Activated CD4-positive, alpha-beta memory T cell treated with anti-CD3 and anti-CD28 coated beads for 36 hours (primary cell): ENCODE data around the gene ARSD. TPM values are rescaled to one million over a fixed set of nuclear protein-coding genes. Genes with fewer than 3 reads are reported as not detected.
"Not testable (repeated sequence)": the region's sequence is repeated elsewhere in the genome, so short reads cannot be mapped to it uniquely, and the experiment has no call there.

Experiments used
- CTCF ChIA-PET: fragments of 350-600 bp; sonication (Branson Sonifier 250); formaldehyde crosslinking; loops from one replicate; lab custom pipeline; 2021; ENCODE audit warnings: antibody characterized with exemption, inconsistent platforms; lab: Charles Lee
- POLR2A ChIA-PET: fragments of 350-600 bp; sonication (Branson Sonifier 250); formaldehyde crosslinking; loops from one replicate; lab custom pipeline; 2021; ENCODE audit warnings: antibody characterized with exemption; lab: Charles Lee
- DNase-seq: peaks from one replicate; pipeline ENCODE4 v3.0.0-alpha.2; 2020
- H3K27ac Mint-ChIP-seq: one replicate; pipeline ENCODE4 v1.8.0; 2021; ENCODE audit warnings: mixed read lengths
- H3K27me3 Mint-ChIP-seq: one replicate; pipeline ENCODE4 v1.8.0; 2021; ENCODE audit warnings: mixed read lengths
- H3K36me3 Mint-ChIP-seq: one replicate; pipeline ENCODE4 v1.8.0; 2021; ENCODE audit warnings: mixed read lengths
- H3K4me1 Mint-ChIP-seq: one replicate; pipeline ENCODE4 v1.8.0; 2021; ENCODE audit warnings: low read depth, mixed read lengths
- H3K4me3 Mint-ChIP-seq: one replicate; pipeline ENCODE4 v1.8.0; 2021; ENCODE audit warnings: mild to moderate bottlenecking, mixed read lengths
- H3K9me3 Mint-ChIP-seq: one replicate; pipeline ENCODE4 v1.8.0; 2021; ENCODE audit warnings: mixed read lengths
- intact Hi-C: fragments of 100-400 bp; cut with micrococcal nuclease; formaldehyde crosslinking; loops from one replicate; pipeline ENCODE4 v1.15.1; 2023
- total RNA-seq, 2 experiments: library from RNA; stranded (reverse); gene quantifications; one replicate each; pipeline ENCODE4 v1.2.3, GENCODE V29; 2021

The ARSD gene
- total RNA-seq, 2 experiments from 2014 or later = 1.0 to 1.5 TPM

DNA sequence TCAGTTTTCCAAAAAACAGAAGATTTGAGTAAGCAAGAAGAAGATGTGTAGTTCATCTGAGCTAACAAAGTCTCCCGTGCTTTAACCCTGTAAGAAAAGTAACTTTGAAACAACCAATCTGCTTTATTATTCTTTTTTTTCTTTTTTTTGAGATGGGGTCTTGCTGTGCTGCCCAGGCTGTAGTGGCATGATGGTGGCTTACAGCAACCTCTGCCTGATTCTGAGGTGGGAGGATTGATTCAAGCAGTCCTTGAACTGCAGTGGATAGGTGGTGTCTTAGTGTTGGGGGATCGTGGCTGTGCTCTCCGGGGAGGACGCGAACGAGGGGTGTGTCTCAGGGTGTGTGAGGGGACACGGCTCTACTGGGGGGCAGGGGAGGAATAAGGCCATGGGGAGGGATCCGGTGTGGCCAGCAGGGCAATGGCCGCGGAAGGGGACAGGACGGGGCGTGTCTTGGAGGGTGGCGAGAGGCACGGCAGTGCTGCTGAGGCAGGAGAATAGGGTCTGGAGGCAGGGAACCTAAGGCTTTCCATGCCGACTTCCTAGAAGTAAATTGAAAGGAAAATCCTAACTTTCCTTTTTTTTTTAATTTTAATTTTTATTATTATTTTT, 2.4 kb downstream of the ARSD start:
- intact Hi-C loops = no loop called here
- Mint-ChIP-seq H3K4me1 (no peaks in the 10 kb centered on the region), H3K27ac (no peak overlapping the region), H3K4me3 (no peak overlapping the region), H3K27me3 (peaks cover 5% of the 10 kb centered on the region), H3K36me3 (no peaks in the 10 kb centered on the region), H3K9me3 (no peaks in the 10 kb centered on the region)
- POLR2A ChIA-PET = no interaction called here
- CTCF ChIA-PET = no interaction called here
- DNase-seq = no peak

DNA sequence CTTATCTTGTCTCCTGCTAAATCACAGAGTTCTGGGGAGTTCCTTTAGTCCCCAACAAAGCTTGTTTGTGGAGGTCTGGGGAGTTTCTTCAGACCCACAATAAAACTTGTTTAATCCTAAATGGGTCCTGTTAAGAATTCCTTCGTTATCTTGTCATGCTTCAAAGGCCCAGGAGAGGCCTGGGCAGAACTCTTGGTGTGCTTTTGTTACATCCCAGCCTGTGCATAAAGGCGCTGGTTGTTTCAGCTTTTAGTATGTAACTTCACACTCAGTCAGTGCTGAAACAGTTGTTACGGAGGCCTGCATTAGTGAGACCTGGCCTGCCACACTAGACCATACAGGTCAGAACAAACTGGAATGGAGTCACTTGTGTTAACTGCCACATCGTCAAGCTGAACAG, 2.9 kb downstream of the ARSD start:
- CTCF ChIA-PET, intact Hi-C loops, H3K9me3 Mint-ChIP-seq, DNase-seq, H3K27ac Mint-ChIP-seq, H3K4me3 Mint-ChIP-seq, POLR2A ChIA-PET, H3K4me1 Mint-ChIP-seq, H3K27me3 Mint-ChIP-seq, H3K36me3 Mint-ChIP-seq: not testable (repeated sequence)

- H3K36me3 Mint-ChIP-seq = no peaks in the 10 kb centered on the region
- H3K27me3 Mint-ChIP-seq = no peaks in the 10 kb centered on the region
- intact Hi-C loops = no loop called here
- CTCF ChIA-PET = no interaction called here
- POLR2A ChIA-PET = no interaction called here
- no peaks in the 10 kb centered on the region for H3K4me1 Mint-ChIP-seq
- H3K27ac Mint-ChIP-seq = no peak overlapping the region
- no peaks in the 10 kb centered on the region for H3K9me3 Mint-ChIP-seq
- DNase-seq = no peak
- no peak overlapping the region for H3K4me3 Mint-ChIP-seq
These were observed 5.0 kb downstream of the ARSD start for GRCh38 chrX:2924151-2924550.

DNA sequence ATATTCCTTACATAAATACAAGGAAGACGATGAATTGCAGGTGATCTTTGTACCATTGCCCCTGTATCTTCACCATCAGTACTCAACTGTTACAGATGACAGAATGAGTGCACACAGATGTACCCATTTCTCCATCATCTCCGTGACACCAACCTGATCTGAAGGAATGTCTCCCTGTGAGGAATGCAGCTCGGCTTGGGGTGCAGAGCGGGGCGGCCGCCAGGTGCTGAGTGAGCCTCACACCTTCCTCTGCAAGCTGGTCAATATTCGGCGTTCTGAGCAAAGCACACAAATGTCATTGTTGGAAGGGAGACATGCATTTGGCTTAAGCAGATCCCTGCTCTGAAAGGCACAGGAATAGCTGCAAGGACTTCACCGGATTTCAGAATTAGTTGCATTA, 7.4 kb downstream of the ARSD start:
- no peaks in the 10 kb centered on the region for H3K9me3 Mint-ChIP-seq
- no peaks in the 10 kb centered on the region for H3K4me1 Mint-ChIP-seq
- CTCF ChIA-PET = interaction anchor here (0.6 kb wide), 1 partner anchor 18 kb away, joined by 3 read pairs; no protein-coding TSS in a partner anchor
- no peaks in the 10 kb centered on the region for H3K36me3 Mint-ChIP-seq
- no peaks in the 10 kb centered on the region for H3K27me3 Mint-ChIP-seq
- intact Hi-C loops = no loop called here
- H3K4me3 Mint-ChIP-seq = no peak overlapping the region
- DNase-seq = no peak
- POLR2A ChIA-PET = no interaction called here
- H3K27ac Mint-ChIP-seq = no peak overlapping the region

GRCh38 chrX:2921193-2921592, 7.9 kb downstream of the ARSD start:
- no peak overlapping the region for H3K4me3 Mint-ChIP-seq
- CTCF ChIA-PET = no interaction called here
- no peaks in the 10 kb centered on the region for H3K9me3 Mint-ChIP-seq
- no peaks in the 10 kb centered on the region for H3K27me3 Mint-ChIP-seq
- intact Hi-C loops = no loop called here
- no peaks in the 10 kb centered on the region for H3K36me3 Mint-ChIP-seq
- H3K4me1 Mint-ChIP-seq = no peaks in the 10 kb centered on the region
- POLR2A ChIA-PET = no interaction called here
- no peak overlapping the region for H3K27ac Mint-ChIP-seq
- no peak for DNase-seq

GRCh38 chrX:2917767-2918166, 11.4 kb downstream of the ARSD start:
- intact Hi-C loops = no loop called here
- Mint-ChIP-seq H3K9me3 (no peaks in the 10 kb centered on the region), H3K4me3 (no peak overlapping the region), H3K27me3 (no peaks in the 10 kb centered on the region), H3K4me1 (no peaks in the 10 kb centered on the region), H3K36me3 (no peaks in the 10 kb centered on the region), H3K27ac (no peak overlapping the region)
- ChIA-PET CTCF (no interaction called here), POLR2A (no interaction called here)
- no peak for DNase-seq

DNA sequence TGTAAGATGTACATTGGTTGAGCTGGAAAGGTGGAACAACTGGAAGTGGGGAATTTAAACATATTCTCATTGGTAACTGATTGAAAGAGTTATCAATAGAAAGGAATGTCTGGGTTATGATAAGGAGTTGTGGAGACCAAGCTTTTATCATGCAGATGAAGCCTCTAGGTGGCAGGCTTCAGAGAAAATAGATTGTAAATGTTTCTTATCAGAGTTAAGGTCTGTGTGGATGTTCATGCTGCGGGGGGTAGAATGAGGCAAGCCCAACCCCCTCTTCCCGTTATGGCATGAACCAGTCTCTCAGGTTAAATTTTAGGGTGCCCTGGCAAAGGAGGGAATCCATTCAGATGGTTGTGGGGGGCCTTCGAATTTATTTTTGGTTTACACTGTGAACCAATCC, 16.0 kb downstream of the ARSD start:
- intact Hi-C loops = no loop called here
- ChIA-PET CTCF (no interaction called here), POLR2A (no interaction called here)
- Mint-ChIP-seq H3K27me3 (no peaks in the 10 kb centered on the region), H3K4me1 (no peaks in the 10 kb centered on the region), H3K4me3 (no peak overlapping the region), H3K9me3 (no peaks in the 10 kb centered on the region), H3K27ac (no peak overlapping the region), H3K36me3 (no peaks in the 10 kb centered on the region)
- no peak for DNase-seq

DNA sequence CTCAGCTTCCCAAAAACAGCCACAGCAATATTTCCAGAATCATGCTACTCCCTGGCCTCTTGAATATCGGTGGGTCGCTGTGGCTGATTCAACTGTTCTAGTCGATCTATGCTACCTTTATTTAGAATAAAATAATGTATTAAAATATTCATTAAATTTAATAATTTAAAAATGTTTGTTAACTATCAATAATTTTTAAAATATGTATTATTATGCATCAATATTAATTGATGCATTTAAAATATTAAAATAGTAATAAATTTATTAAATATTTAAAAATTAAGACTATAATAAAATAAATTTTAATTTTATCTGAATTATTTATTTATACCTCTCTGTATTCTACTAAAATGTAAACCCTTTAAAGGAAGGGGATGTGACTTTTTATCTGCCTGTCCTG, 19.0 kb downstream of the ARSD start:
- Mint-ChIP-seq H3K27me3 (no peaks in the 10 kb centered on the region), H3K36me3 (no peaks in the 10 kb centered on the region), H3K27ac (no peak overlapping the region), H3K9me3 (peaks cover under 1% of the 10 kb centered on the region), H3K4me1 (no peaks in the 10 kb centered on the region), H3K4me3 (no peak overlapping the region)
- no peak for DNase-seq
- POLR2A ChIA-PET = no interaction called here
- CTCF ChIA-PET = no interaction called here
- intact Hi-C loops = no loop called here

GRCh38 chrX:2908125-2908685, 20.9 kb downstream of the ARSD start:
- POLR2A ChIA-PET = no interaction called here
- Mint-ChIP-seq H3K36me3 (no peaks in the 10 kb centered on the region), H3K4me1 (no peaks in the 10 kb centered on the region)

GRCh38 chrX:2907295-2907694, 21.8 kb downstream of the ARSD start:
- CTCF ChIA-PET = no interaction called here
- Mint-ChIP-seq H3K4me1 (no peaks in the 10 kb centered on the region), H3K27me3 (no peaks in the 10 kb centered on the region), H3K9me3 (peaks cover 16% of the 10 kb centered on the region), H3K4me3 (no peak overlapping the region), H3K27ac (no peak overlapping the region), H3K36me3 (no peaks in the 10 kb centered on the region)
- no peak for DNase-seq
- intact Hi-C loops = no loop called here
- POLR2A ChIA-PET = no interaction called here

More at GRCh38 chrX:2908125-2908685, 20.9 kb downstream of the ARSD start:
- intact Hi-C loops = no loop called here
- H3K27me3 Mint-ChIP-seq = no peaks in the 10 kb centered on the region
- no peak overlapping the region for H3K4me3 Mint-ChIP-seq
- H3K27ac Mint-ChIP-seq = no peak overlapping the region
- CTCF ChIA-PET = no interaction called here
- DNase-seq = no peak
- peaks cover 9% of the 10 kb centered on the region for H3K9me3 Mint-ChIP-seq

GRCh38 chrX:2903366-2903765, 25.8 kb downstream of the ARSD start:
- peaks cover 2% of the 10 kb centered on the region for H3K27me3 Mint-ChIP-seq
- H3K4me3 Mint-ChIP-seq = no peak overlapping the region
- peaks cover 3% of the 10 kb centered on the region for H3K4me1 Mint-ChIP-seq
- ChIA-PET CTCF (interaction anchor here (0.7 kb wide), 1 partner anchor 19 kb away, joined by 3 read pairs; no protein-coding TSS in a partner anchor), POLR2A (no interaction called here)
- H3K9me3 Mint-ChIP-seq = peaks cover 16% of the 10 kb centered on the region
- DNase-seq = no peak
- intact Hi-C loops = no loop called here
- H3K36me3 Mint-ChIP-seq = no peaks in the 10 kb centered on the region
- H3K27ac Mint-ChIP-seq = no peak overlapping the region

GRCh38 chrX:2902841-2903240, 26.3 kb downstream of the ARSD start:
- Mint-ChIP-seq H3K9me3 (peaks cover 16% of the 10 kb centered on the region), H3K36me3 (no peaks in the 10 kb centered on the region), H3K4me1 (peaks cover 4% of the 10 kb centered on the region), H3K27ac (no peak overlapping the region), H3K27me3 (peaks cover 3% of the 10 kb centered on the region), H3K4me3 (no peak overlapping the region)
- DNase-seq = no peak
- intact Hi-C loops = no loop called here
- POLR2A ChIA-PET = no interaction called here
- CTCF ChIA-PET = no interaction called here

GRCh38 chrX:2901367-2902036, 27.6 kb downstream of the ARSD start:
- peaks cover 4% of the 10 kb centered on the region for H3K4me1 Mint-ChIP-seq
- CTCF ChIA-PET = no interaction called here
- DNase-seq = no peak
- H3K4me3 Mint-ChIP-seq = no peak overlapping the region
- H3K36me3 Mint-ChIP-seq = no peaks in the 10 kb centered on the region
- intact Hi-C loops = no loop called here
- H3K27me3 Mint-ChIP-seq = peaks cover 3% of the 10 kb centered on the region
- POLR2A ChIA-PET = no interaction called here
- peaks cover 16% of the 10 kb centered on the region for H3K9me3 Mint-ChIP-seq
- no peak overlapping the region for H3K27ac Mint-ChIP-seq
